CD4-positive, alpha-beta T cell treated with Interferon alpha-2 for 1 hour (primary cell): ENCODE results near the gene ABCC5.

Experiments used
- DNase-seq, 2 donors: peaks; one replicate each; pipeline ENCODE4 v3.0.0-alpha.2; 2020 to 2022

The ABCC5 gene

DNA sequence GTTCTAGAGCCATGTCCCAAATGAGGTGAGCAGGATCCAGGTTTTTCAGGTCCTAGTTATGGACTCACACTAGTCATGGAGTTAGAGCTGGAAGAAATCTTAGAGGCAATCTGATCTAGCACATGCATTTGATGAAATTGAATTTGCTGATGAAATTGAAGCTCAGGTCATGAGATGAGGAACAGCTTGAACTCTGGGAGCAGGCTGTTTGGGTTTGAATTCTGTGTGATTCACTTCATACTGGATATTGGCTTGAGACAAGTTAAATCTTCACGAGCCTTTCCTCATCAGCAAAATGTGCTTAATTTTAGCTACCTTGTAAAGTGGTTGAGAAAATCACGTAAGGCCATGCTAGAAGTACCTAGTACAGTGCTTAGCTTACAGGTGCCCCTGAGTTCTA is 99.5 kb downstream of the ABCC5 start:
- DNase-seq: no peak

DNA sequence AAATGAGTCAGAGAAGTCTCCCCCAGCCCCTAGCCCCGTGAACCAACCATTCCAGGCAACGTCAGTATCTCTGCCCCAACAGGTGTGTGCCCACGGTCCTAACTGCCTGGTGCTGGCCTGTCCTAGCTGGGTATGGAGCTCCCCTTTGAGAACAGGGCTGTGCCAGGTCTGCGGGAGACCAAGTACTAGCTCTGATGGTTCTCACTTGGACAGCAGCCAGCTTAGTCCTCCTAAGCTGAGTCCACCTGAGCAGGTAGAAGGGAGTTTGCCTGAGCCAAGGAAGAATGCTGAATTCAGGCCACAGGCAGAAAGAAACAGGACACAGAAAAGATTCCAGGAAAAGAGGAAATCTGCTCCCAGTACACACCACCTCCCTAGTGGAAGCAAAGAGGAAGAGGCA is 99.9 kb downstream of the ABCC5 start:
- DNase-seq: no peak

GRCh38 chr3:183914856-183915255 is 102.8 kb downstream of the ABCC5 start:
- no peak for DNase-seq

- DNase-seq: no peak
Measured at GRCh38 chr3:183913580-183913920, 104.1 kb downstream of the ABCC5 start.

- no peak for DNase-seq
Measured at GRCh38 chr3:183912895-183913579, 104.6 kb downstream of the ABCC5 start.

DNA sequence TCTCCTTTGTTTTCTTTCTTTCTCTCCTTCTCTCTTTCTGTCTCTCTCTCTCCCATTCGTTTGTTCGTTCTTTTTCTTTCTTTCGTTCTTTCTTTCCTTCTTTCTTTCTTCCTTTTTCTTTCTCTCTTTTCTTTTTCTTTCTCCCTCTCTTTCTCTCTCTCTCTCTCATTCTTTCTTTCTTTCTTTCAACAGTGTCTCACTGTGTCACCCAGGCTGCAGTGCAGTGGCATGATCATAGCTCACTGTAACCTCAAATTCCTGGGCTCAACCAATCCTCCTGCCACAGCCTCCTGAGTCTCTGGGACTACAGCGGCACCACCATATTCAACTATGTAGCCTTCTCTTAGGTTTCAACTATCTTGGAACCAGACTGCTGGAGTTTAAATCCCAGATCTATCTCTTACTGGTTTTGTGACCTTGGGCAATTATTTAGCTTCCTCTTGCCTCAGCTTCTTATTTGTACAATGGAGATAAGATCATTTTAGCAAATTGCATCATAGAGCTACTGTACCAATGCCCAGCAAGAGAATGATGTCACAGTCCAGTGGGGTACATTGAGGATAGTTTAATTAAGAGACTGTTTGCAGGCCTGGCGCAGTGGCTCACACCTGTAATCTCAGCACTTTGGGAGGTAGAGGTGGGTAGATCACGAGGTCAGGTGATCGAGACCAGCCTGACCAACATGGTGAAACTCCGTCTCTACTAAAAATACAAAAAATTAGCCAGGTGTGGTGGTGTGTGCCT is 105.7 kb downstream of the ABCC5 start:
- no peak for DNase-seq

DNA sequence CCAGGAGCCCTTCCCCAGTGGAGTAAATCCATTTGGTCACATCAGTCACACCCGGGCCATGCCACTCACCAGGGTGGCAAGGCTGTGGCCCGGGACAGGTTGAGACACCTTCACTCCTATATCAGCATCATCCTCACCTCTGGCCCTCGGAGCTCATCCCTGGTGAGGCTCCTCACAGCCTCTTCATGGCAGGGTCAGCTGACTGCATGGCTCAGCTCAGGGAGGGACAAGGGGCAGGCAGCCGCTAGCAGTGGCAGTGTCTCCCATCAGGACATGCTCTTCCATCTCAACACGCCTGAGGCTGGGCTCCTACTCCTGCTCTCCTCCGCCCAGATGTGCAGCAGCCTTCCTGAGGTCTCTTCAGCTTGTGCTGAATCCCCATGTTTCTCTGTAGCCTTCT is 106.6 kb downstream of the ABCC5 start:
- no peak for DNase-seq

DNA sequence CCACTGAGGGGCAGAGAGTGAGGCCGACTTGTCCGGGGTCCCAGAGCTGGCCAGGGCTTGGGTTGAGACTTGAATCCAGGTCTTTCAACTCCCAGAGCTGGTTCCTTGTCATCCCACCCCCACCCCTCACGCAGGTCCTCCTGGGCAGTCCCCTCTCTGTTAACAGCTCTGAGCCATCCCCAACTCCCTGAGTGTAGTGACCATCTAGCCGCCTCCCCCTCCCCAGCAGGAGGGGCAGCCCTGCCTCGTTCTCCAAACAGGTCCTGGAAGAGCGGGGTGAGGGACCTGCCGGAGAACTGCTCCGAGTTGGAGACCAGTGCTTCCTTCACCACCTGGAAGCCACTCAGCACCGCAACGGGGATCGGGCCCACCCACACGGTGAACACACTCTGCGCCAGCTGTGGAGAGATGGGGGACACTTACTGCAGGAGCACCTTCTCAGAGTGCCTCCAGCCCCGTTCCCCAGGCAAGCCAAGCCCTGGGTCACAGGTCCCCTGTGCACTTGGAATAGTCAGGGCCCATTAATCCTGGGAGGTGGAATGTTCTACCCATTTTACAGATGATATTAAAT is 108.6 kb downstream of the ABCC5 start:
- no peak for DNase-seq

GRCh38 chr3:183907911-183908331 is 109.8 kb downstream of the ABCC5 start:
- no peak for DNase-seq

DNA sequence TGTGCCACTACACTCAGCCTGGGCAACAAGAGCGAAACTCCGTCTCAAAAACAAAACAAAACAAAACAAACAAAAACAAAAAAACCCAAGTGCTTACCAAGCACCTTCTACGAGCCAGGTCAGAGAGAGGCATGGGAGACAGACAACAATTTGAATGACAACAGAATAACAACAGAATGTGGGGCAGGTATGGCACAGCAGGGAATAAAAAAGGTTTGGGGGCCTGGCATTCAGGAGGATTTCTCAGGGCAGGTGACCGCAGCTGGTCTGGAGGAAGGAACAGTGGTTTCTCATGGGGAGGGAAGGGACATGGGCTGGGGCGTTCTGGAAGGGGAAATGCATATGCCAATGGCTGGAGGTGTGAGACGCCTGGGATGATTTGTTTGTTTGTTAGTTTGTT is 110.5 kb downstream of the ABCC5 start:
- DNase-seq: no peak

- no peak for DNase-seq
Measured at GRCh38 chr3:183906234-183906921, 111.3 kb downstream of the ABCC5 start.

- no peak for DNase-seq
Measured at GRCh38 chr3:183904833-183905780, 112.6 kb downstream of the ABCC5 start.

DNA sequence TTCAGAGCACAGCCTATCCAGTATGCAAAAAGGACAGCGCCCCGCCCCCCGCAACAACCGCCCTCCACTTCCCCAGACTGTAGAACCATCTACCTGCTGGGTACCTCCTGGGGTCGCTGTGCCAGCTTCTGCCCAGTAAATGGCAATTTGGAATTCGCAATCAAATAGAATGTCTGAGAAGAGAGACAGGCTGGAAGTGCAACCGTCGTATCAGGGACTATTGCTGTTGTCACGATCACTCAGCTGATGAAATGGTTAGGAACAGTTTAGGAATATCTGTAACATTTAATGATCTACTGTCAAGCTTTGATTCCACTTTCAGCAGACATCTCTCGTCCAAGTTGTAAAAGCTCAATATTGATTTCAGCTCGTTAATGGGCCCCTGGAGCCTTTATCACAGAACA is 119.7 kb downstream of the ABCC5 start:
- no peak for DNase-seq

DNA sequence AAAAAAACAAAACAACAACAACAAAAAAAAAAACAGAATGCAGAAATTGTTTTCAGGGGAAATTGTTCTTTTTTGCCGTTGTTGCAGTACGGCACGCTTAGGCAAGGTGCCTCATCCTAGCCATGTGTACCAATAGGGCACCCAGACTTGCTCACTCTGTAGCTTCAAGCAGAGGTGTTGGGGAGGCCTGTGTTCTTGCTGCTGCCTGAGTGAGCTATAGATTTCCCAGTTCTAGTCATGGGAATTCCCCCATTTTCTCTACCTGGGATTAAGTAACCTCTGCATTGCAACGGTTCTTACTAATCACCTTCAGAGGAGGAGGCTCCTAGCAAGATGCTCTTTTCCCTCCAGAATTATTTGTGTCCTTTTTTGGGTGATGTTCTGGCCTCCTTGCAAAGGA is 120.1 kb downstream of the ABCC5 start:
- no peak for DNase-seq

- no peak for DNase-seq
Measured at GRCh38 chr3:183896610-183897009, 121.1 kb downstream of the ABCC5 start.

GRCh38 chr3:183896184-183896583 is 121.5 kb downstream of the ABCC5 start:
- DNase-seq: no peak

- DNase-seq: no peak
Measured at GRCh38 chr3:183895774-183896173, 121.9 kb downstream of the ABCC5 start.

DNA sequence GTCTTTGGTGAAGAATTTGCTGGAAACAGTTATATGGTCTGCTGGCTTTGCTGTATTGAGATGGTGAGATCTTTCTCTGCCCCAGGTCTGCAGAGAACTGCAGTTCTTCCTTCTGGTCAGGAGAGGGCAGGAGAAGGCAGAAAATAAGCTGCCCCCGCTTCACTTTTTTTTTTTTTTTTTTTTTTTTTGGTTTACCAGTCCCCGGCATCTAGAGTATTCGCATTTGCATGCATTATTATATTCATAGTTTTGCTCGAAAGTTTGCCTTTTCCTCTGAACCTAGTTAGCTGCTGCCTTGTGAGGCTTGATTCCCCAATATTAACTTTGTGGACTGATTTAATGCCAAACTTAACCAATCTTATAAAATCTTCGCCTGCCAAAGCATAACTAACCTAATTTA is 122.4 kb downstream of the ABCC5 start:
- DNase-seq: peak; percentile 52 to 72

- no peak for DNase-seq
Measured at GRCh38 chr3:183892610-183893214, 125.0 kb downstream of the ABCC5 start.

GRCh38 chr3:183885766-183886165 is 131.9 kb downstream of the ABCC5 start:
- DNase-seq: no peak

DNA sequence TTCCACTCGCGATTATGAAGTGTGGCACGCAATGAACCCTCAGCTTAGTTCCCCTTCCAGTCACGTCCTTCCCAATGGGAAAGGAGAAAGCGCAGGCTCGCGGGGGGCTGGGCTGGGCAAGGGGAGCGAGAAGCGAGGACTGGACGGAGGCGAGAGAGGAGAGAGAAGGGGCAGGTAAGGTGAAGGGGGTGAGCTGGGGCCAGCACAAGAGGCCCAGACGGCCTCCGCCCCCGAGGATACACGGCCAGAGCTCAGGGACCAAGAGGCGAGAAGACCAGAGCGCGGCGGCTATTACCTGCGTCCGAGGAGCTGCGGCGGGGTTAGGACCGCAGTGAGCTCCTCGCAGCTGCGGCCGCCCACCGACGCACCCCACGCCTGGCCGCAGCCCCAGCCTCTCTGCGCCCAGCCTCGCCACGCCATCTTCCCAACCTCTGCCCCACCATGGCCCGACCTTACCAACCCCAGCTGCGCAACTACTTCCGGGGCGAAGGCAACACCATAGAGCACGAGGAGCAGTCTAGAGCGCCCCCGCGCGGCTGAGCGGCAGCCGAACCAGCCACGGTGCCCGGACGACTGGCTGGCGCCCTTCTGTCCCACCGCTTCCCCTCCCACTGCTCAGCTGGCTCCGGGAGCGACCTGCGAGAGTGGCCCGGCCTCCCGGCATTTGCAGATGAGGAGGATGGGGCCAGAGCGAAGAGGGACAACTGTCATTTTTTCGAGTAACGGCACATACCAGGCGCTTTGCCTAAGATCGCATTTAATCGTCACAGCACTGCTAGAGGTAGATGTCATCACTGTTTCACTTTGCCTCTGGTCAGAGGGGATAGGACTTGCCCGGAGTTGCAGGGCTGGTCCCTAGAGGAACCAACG is 133.0 kb downstream of the ABCC5 start, which contains the start of gene PARL:
PARL (minus strand) TSS at position 454 of the 870 bp plus-strand sequence; CDS start at position 420, 34 bp downstream.
- peak; percentile 93 to 95 for DNase-seq
